Testis (tissue), 3 donors: Measurements from ENCODE around the gene HEYL. TPM values are rescaled to one million over a fixed set of nuclear protein-coding genes. Genes with fewer than 3 reads are reported as not detected.

Experiments used
- DNase-seq: peaks from one replicate; pipeline ENCODE4 v3.0.0-alpha.2; 2019
- H3K27ac ChIP-seq, 2 donors: fragments of 200-600 bp; sonication (generic); one replicate each; pipeline ENCODE4 v1.5.1; 2019
- H3K27me3 ChIP-seq: fragments of 200-600 bp; sonication (generic); one replicate; pipeline ENCODE4 v1.5.1; 2019
- H3K36me3 ChIP-seq: fragments of 200-600 bp; sonication (generic); one replicate; pipeline ENCODE4 v1.5.1; 2017; ENCODE audit warnings: low read depth; ENCODE audit errors: missing control alignments
- H3K4me1 ChIP-seq: fragments of 200-600 bp; sonication (generic); one replicate; pipeline ENCODE4 v1.5.1; 2019
- H3K4me3 ChIP-seq, 2 donors: fragments of 200-600 bp; sonication (generic); one replicate each; pipeline ENCODE4 v1.5.1; 2017 to 2019
- H3K9me3 ChIP-seq: fragments of 200-600 bp; sonication (generic); one replicate; pipeline ENCODE4 v1.5.1; 2017
- CTCF ChIP-seq, 3 experiments: fragments of 450-650 bp in 2 of 3; fragments of 200-600 bp in 1 of 3; sonication (generic) in 1 of 3; IDR thresholded peaks; one replicate each; pipeline ENCODE4 v1.5.1; 2016 to 2019; ENCODE audit warnings: antibody characterized with exemption in 3 of 3, mild to moderate bottlenecking in 2 of 3, moderate library complexity in 1 of 3
- POLR2A ChIP-seq: fragments of 450-650 bp; IDR thresholded peaks from one replicate; pipeline ENCODE4 v1.6.1; 2017; ENCODE audit warnings: antibody characterized with exemption, mild to moderate bottlenecking, moderate library complexity
- WGBS, 2 donors: methylation state at CpG; one replicate each; pipeline ENCODE4 v1.1.5; 2018; 5-methylcytosine and 5-hydroxymethylcytosine counted together
- intact Hi-C: fragments of 100-400 bp; cut with DNase I; formaldehyde crosslinking; loops from one replicate; pipeline ENCODE4 v1.15.1; 2023; ENCODE audit warnings: low total_unique reads
- polyA plus RNA-seq: library from polyadenylated mRNA; stranded (reverse); fragments of 350-450 nt; fragmentation: Illumina TruSeq; extraction: RNeasy Lipid Tissue Mini Kit (QIAGEN cat#74804); gene quantifications from one replicate; pipeline ENCODE4 v1.2.3, GENCODE V29; 2014; ENCODE audit warnings: low read depth, low replicate concordance; ENCODE audit not compliant: insufficient read depth
- total RNA-seq, 2 donors: library from RNA; depleted of rRNA; stranded (reverse); fragments of >200 nt; gene quantifications; one replicate each; pipeline ENCODE4 v1.2.3, GENCODE V29; 2016

The HEYL gene
- total and polyA plus RNA-seq, 3 donors from 2014 or later = 44.7 to 55.5 (median 52.8) TPM

GRCh38 chr1:39638965-39639304 is 508 bp downstream of the HEYL start:
- WGBS, 2 donors = 22 to 35% methylated on average over 2 to 3 of the region's 3 CpGs
- intact Hi-C loops = no loop called here
- Histone ChIP-seq H3K9me3 (no peaks in the 10 kb centered on the region), H3K36me3 (no peaks in the 10 kb centered on the region), H3K4me1 (peaks cover 30% of the 10 kb centered on the region), H3K4me3 (peak overlapping the region; percentile 76 to 93), H3K27me3 (no peaks in the 10 kb centered on the region), H3K27ac (peak overlapping the region; percentile 61 to 86)
- no peak for DNase-seq
- no peak for TF ChIP-seq POLR2A
- TF ChIP-seq CTCF (IDR thresholded peaks at IDR 0.05) = no peak

- Histone ChIP-seq H3K9me3 (no peaks in the 10 kb centered on the region), H3K4me1 (peaks cover 37% of the 10 kb centered on the region), H3K27me3 (no peaks in the 10 kb centered on the region), H3K36me3 (no peaks in the 10 kb centered on the region), H3K27ac (peak overlapping the region in 1 of 2 donors; percentile 86), H3K4me3 (peak overlapping the region; percentile 15 to 93)
- no peak for DNase-seq
- no peak for TF ChIP-seq POLR2A
- TF ChIP-seq CTCF (IDR thresholded peaks at IDR 0.05) = no peak
- intact Hi-C loops = no loop called here
- WGBS, 2 donors = 37 to 81% methylated on average over 4 of the region's 4 CpGs
These were observed 2.1 kb downstream of the HEYL start for GRCh38 chr1:39637361-39637760.

DNA sequence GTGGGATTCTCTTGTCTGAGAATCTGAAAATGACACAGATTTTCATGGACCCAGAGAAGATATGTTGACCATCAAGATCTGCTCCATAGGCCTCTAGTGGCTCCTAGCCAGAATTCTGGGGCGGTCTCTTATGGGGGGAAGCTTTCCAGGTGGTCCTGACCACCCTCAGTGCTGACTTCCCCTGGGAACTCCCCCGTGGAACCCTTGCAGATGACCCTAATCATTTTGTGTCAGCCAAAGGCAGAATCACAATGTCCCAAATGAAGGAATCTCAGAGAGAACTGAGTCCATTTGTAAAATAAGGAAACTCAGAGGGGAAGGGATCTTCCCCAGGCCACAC is 3.6 kb downstream of the HEYL start:
- TF ChIP-seq POLR2A (no peak), CTCF (IDR thresholded peaks at IDR 0.05) (no peak)
- peak overlapping the region in 1 of 2 donors; percentile 20 for H3K4me3 ChIP-seq
- H3K27ac ChIP-seq = peak overlapping the region; percentile 72 to 86
- peaks cover 46% of the 10 kb centered on the region for H3K4me1 ChIP-seq
- WGBS, 2 donors = 52 to 53% methylated on average over 2 of the region's 2 CpGs
- H3K27me3 ChIP-seq = no peaks in the 10 kb centered on the region
- DNase-seq = no peak
- intact Hi-C loops = no loop called here
- no peaks in the 10 kb centered on the region for H3K9me3 ChIP-seq
- no peaks in the 10 kb centered on the region for H3K36me3 ChIP-seq

GRCh38 chr1:39635205-39635870 is 4.1 kb downstream of the HEYL start:
- TF ChIP-seq POLR2A = no peak
- TF ChIP-seq CTCF (IDR thresholded peaks at IDR 0.05) = no peak
- H3K36me3 ChIP-seq = no peaks in the 10 kb centered on the region
- no peaks in the 10 kb centered on the region for H3K9me3 ChIP-seq
- peaks cover 46% of the 10 kb centered on the region for H3K4me1 ChIP-seq
- peak overlapping the region; percentile 72 to 86 for H3K27ac ChIP-seq
- intact Hi-C loops = no loop called here
- WGBS, 2 donors = 49 to 50% methylated on average over 12 of the region's 12 CpGs
- H3K4me3 ChIP-seq = peak overlapping the region in 1 of 2 donors; percentile 20
- DNase-seq = no peak
- H3K27me3 ChIP-seq = no peaks in the 10 kb centered on the region

DNA sequence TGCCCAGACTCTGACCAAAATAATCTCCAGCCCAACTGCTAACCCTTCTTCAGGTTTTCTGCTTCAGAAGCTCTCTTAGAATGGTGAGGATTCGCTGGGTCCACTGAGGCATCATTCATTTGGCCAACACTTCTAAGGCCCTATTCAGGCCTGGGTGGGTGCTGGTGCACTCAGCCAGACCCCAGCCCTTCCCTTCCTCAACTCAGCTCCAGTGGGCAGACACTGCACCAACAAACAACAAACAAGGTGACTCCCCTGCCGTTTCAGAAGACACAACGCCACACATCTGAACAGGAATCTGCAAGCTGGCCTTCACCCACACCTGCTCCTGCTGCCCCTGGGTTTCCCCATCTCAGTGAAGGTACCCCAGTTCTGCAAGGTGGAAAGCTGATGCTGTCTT is 6.0 kb downstream of the HEYL start:
- H3K4me3 ChIP-seq = peak overlapping the region in 1 of 2 donors; percentile 41

More for the DNA sequence above, 6.0 kb downstream of the HEYL start:
- Histone ChIP-seq H3K27ac (peak overlapping the region in 1 of 2 donors; percentile 82), H3K4me1 (peaks cover 43% of the 10 kb centered on the region), H3K27me3 (no peaks in the 10 kb centered on the region), H3K36me3 (no peaks in the 10 kb centered on the region), H3K9me3 (no peaks in the 10 kb centered on the region)
- DNase-seq = no peak
- TF ChIP-seq POLR2A (no peak), CTCF (IDR thresholded peaks at IDR 0.05) (no peak)
- 39 to 40% methylated on average over 3 of the region's 3 CpGs for WGBS, 2 donors
- intact Hi-C loops = no loop called here
